Measurements from ENCODE around the gene LEO1. TPM values are rescaled to one million over a fixed set of nuclear protein-coding genes. Genes with fewer than 3 reads are reported as not detected.

Gene LEO1
- total and polyA plus RNA-seq, 10 of the 15 experiments (the other 5 are each of a cell fraction or from before 2014, with no cell fraction given): 13.6 to 50.6 (median 32.4) TPM

- FAIRE-seq: no peak
- Histone ChIP-seq H2AFZ (ENCODE audit: control insufficient read depth, low read depth, low read length) (no peak overlapping the region), H3K4me1 (ENCODE audit: control insufficient read depth, insufficient read depth, low read length) (peaks cover 15% of the 10 kb centered on the region), H3K9me3 (replicated peaks; ENCODE audit: control insufficient read depth, insufficient read depth, low read length) (no peaks in the 10 kb centered on the region), H4K20me1 (ENCODE audit: control insufficient read depth, insufficient read depth) (no peaks in the 10 kb centered on the region), H3K36me3 (ENCODE audit: control insufficient read depth in 2 of 2, insufficient read depth in 2 of 2, low read length in 1 of 2) (peaks cover 0 to 4% of the 10 kb centered on the region in 2 experiments; a peak in 2 of 4 replicates), H3K27me3 (replicated peaks in 1 of 2; ENCODE audit: control insufficient read depth in 2 of 2, insufficient read depth in 2 of 2, low read length in 1 of 2) (no peaks in the 10 kb centered on the region), H3K27ac (ENCODE audit: control insufficient read depth, insufficient read depth) (no peak overlapping the region), H3K79me2 (ENCODE audit: control insufficient read depth, insufficient read depth, low read length) (no peaks in the 10 kb centered on the region), H3K4me2 (ENCODE audit: control insufficient read depth, insufficient read depth) (no peak overlapping the region), H3K9ac (ENCODE audit: control insufficient read depth, insufficient read depth, low read length) (no peak overlapping the region), H3K4me3 (no peak overlapping the region)
- TF ChIP-seq SIN3A (IDR thresholded peaks at IDR 0.05; ENCODE audit: low read depth, low read length): no peak
- no peak for TF ChIP-seq TBL1XR1 (IDR thresholded peaks at IDR 0.05; ENCODE audit: low read depth, low read length)
- no peak for TF ChIP-seq ATF7 (IDR thresholded peaks at IDR 0.05; ENCODE audit: low read depth)
- no peak for TF ChIP-seq PAX5 (IDR thresholded peaks at IDR 0.05; ENCODE audit: borderline replicate concordance, low read depth, low read length)
- TF ChIP-seq SMC3 (IDR thresholded peaks at IDR 0.05; ENCODE audit: borderline replicate concordance, low read length): no peak
- TF ChIP-seq ESRRA (IDR thresholded peaks at IDR 0.05; ENCODE audit: low read length): no peak
- TF ChIP-seq NBN (IDR thresholded peaks at IDR 0.05): no peak
- TF ChIP-seq PBX3 (IDR thresholded peaks at IDR 0.05; ENCODE audit: insufficient replicate concordance, low read depth, low read length): no peak
- no peak for TF ChIP-seq RAD21 (IDR thresholded peaks at IDR 0.05; ENCODE audit: insufficient read depth, low read depth, low read length)
- no peak for TF ChIP-seq EED (IDR thresholded peaks at IDR 0.05; ENCODE audit: low read depth)
- no peak for TF ChIP-seq EZH2 (IDR thresholded peaks at IDR 0.05; ENCODE audit: borderline replicate concordance, control insufficient read depth, low read depth, low read length)
- CTCF ChIA-PET: interaction anchor here (1.0 kb wide), 1 partner anchor 148 kb away, joined by 3 read pairs; no protein-coding TSS in a partner anchor
- in situ Hi-C loops (cut with MboI) (no loop called here), intact Hi-C loops (cut with micrococcal nuclease; ENCODE audit: unreplicated experiment) (no loop called here)
- no peak for ATAC-seq
- WGBS (ENCODE audit: insufficient coverage, insufficient replicate concordance, low lambda C conversion rate, missing lambda C conversion rate): 75% methylated on average over 3 of the region's 3 CpGs
- no peak for DNase-seq (ENCODE audit: low read depth, low spot score)
- SMC1A ChIA-PET (ENCODE audit: uncharacterized antibody, unreplicated experiment): interaction anchor here (1.4 kb wide), 1 partner anchor 29 kb away, joined by 4 read pairs; no protein-coding TSS in a partner anchor
- no TSS peak for BruUV-seq (replicated peaks)
- POLR2A ChIA-PET: interaction anchor here (0.7 kb wide), 1 partner anchor 307 kb away, joined by 6 read pairs; no protein-coding TSS in a partner anchor
- RAD21 ChIA-PET (ENCODE audit: unreplicated experiment): no interaction called here
These were observed 40.6 kb downstream of the LEO1 start for GRCh38 chr15:51931016-51931415.
